IMR-90 (cell line): ENCODE measurements around the gene MEGF9. TPM values are rescaled to one million over a fixed set of nuclear protein-coding genes. Genes with fewer than 3 reads are reported as not detected.

Experiments
- ATAC-seq: fragments of 200-7000 bp; cut with Tn5 transposase; 2 replicates; pipeline ENCODE4 v1.9.1; 2020; ENCODE audit warnings: low read depth, mild to moderate bottlenecking, moderate library complexity
- BruUV-seq: library from RNA; stranded (reverse); fragments of 400-500 nt; replicated peaks from 2 replicates; lab custom pipeline; 2021; lab: Mats Ljungman, UMichigan
- CTCF ChIA-PET: fragments of 300-600 bp; formaldehyde crosslinking; extraction: SDS; loops from one replicate; lab custom pipeline; 2021; ENCODE audit warnings: antibody characterized with exemption; lab: Yijun Ruan, JAX
- POLR2A ChIA-PET: fragments of 300-600 bp; sonication (Branson Sonifier 250); formaldehyde crosslinking; loops from one replicate; lab custom pipeline; 2022; ENCODE audit warnings: antibody characterized with exemption; ENCODE audit not compliant: unreplicated experiment; lab: Charles Lee
- DNase-seq: peaks from one replicate; pipeline ENCODE4 v3.0.0; 2013
- H2AFZ ChIP-seq: replicated peaks from 2 replicates; pipeline ENCODE3; 2013; ENCODE audit warnings: low read length, mild to moderate bottlenecking; ENCODE audit not compliant: poor library complexity
- H2AK5ac ChIP-seq: 2 replicates; pipeline ENCODE4 v1.6.1; 2013; ENCODE audit warnings: low read depth, low read length, inconsistent platforms
- H2AK9ac ChIP-seq: replicated peaks from 2 replicates; pipeline ENCODE3; 2013; ENCODE audit warnings: mild to moderate bottlenecking, low read depth, low read length, moderate library complexity; ENCODE audit not compliant: poor library complexity
- H2BK120ac ChIP-seq: 2 replicates; pipeline ENCODE4 v1.6.1; 2013; ENCODE audit warnings: low read depth, low read length, inconsistent platforms
- H2BK15ac ChIP-seq: 3 replicates; pipeline ENCODE4 v1.6.1; 2013; ENCODE audit warnings: low read depth, low read length, inconsistent platforms
- H2BK20ac ChIP-seq: 2 replicates; pipeline ENCODE4 v1.6.1; 2013; ENCODE audit warnings: low read depth, mild to moderate bottlenecking, inconsistent platforms, low read length, moderate library complexity
- H2BK5ac ChIP-seq: 2 replicates; pipeline ENCODE4 v1.6.1; 2013; ENCODE audit warnings: mild to moderate bottlenecking, low read depth, low read length, inconsistent platforms; ENCODE audit not compliant: poor library complexity, severe bottlenecking
- H3K14ac ChIP-seq: replicated peaks from 2 replicates; pipeline ENCODE4 v1.6.1; 2013; ENCODE audit warnings: low read depth, low read length, inconsistent platforms
- H3K18ac ChIP-seq: 2 replicates; pipeline ENCODE4 v1.6.1; 2013; ENCODE audit warnings: low read depth, low read length, control low read depth
- H3K23ac ChIP-seq: 2 replicates; pipeline ENCODE4 v1.6.1; 2013; ENCODE audit warnings: low read depth, low read length, inconsistent platforms
- H3K27ac ChIP-seq: 2 replicates; pipeline ENCODE4 v1.5.1; 2013; ENCODE audit warnings: mild to moderate bottlenecking, control low read depth, low read length; ENCODE audit not compliant: insufficient read depth
- H3K27me3 ChIP-seq: 2 replicates; pipeline ENCODE4 v1.6.1; 2013; ENCODE audit warnings: low read length; ENCODE audit not compliant: control insufficient read depth, insufficient read depth
- H3K36me3 ChIP-seq: 2 replicates; pipeline ENCODE4 v1.6.1; 2013; ENCODE audit warnings: low read length, mixed read lengths; ENCODE audit not compliant: control insufficient read depth, insufficient read depth
- H3K4ac ChIP-seq: 2 replicates; pipeline ENCODE4 v1.6.1; 2013; ENCODE audit warnings: low read depth, low read length, inconsistent platforms
- H3K4me1 ChIP-seq: 2 replicates; pipeline ENCODE4 v1.6.1; 2013; ENCODE audit warnings: low read length, mixed read lengths; ENCODE audit not compliant: control insufficient read depth, insufficient read depth
- H3K4me2 ChIP-seq: 2 replicates; pipeline ENCODE4 v1.6.1; 2013; ENCODE audit warnings: low read depth, mild to moderate bottlenecking, control low read depth, low read length, moderate library complexity
- H3K4me3 ChIP-seq: 2 replicates; pipeline ENCODE4 v1.5.1; 2013; ENCODE audit warnings: low read depth, mild to moderate bottlenecking, control low read depth, low read length, moderate library complexity; ENCODE audit not compliant: insufficient read depth
- H3K56ac ChIP-seq: 2 replicates; pipeline ENCODE4 v1.6.1; 2013; ENCODE audit warnings: low read length, inconsistent platforms; ENCODE audit not compliant: insufficient read depth; ENCODE audit errors: extremely low read depth
- H3K79me1 ChIP-seq, 2 experiments: 2 replicates each; pipeline ENCODE4 v1.6.1; 2013; ENCODE audit warnings: low read length in 2 of 2, inconsistent platforms in 1 of 2, low read depth in 1 of 2
- H3K9ac ChIP-seq: 2 replicates; pipeline ENCODE4 v1.6.1; 2013; ENCODE audit warnings: low read depth, low read length, control low read depth
- H3K9me1 ChIP-seq: 2 replicates; pipeline ENCODE4 v1.6.1; 2013; ENCODE audit warnings: low read length, inconsistent platforms; ENCODE audit not compliant: insufficient read depth
- H3K9me3 ChIP-seq: 2 replicates; pipeline ENCODE4 v1.6.1; 2013; ENCODE audit warnings: low read length; ENCODE audit not compliant: control insufficient read depth, insufficient read depth
- H4K20me1 ChIP-seq: 2 replicates; pipeline ENCODE4 v1.6.1; 2013; ENCODE audit warnings: low read length, inconsistent platforms; ENCODE audit not compliant: insufficient read depth
- H4K5ac ChIP-seq: 2 replicates; pipeline ENCODE4 v1.6.1; 2013; ENCODE audit warnings: mild to moderate bottlenecking, low read depth, low read length, control low read depth
- H4K8ac ChIP-seq, 2 experiments: 2 replicates each; pipeline ENCODE4 v1.6.1; 2013; ENCODE audit warnings: low read depth in 2 of 2, low read length in 2 of 2, control low read depth in 1 of 2, inconsistent platforms in 1 of 2
- H4K91ac ChIP-seq: 2 replicates; pipeline ENCODE4 v1.6.1; 2013; ENCODE audit warnings: low read depth, low read length, inconsistent platforms; ENCODE audit not compliant: insufficient read depth
- BHLHE40 ChIP-seq: fragments of 150-350 bp; IDR thresholded peaks from 2 replicates; pipeline ENCODE4 v1.6.1; 2016; ENCODE audit warnings: mild to moderate bottlenecking, low read depth, low read length
- CEBPB ChIP-seq: IDR thresholded peaks from 2 replicates; pipeline ENCODE4 v1.6.1; 2012; ENCODE audit warnings: low read depth, low read length, improper control_type of control experiment
- CHD1 ChIP-seq: IDR thresholded peaks from 2 replicates; pipeline ENCODE4 v1.6.1; 2012; ENCODE audit warnings: low read depth, low read length, improper control_type of control experiment
- CTCF ChIP-seq: conservative IDR thresholded peaks from 2 replicates; pipeline ENCODE4 v1.5.1; 2012; ENCODE audit warnings: mild to moderate bottlenecking, low read depth, low read length, improper control_type of control experiment
- FOS ChIP-seq: fragments of 150-350 bp; IDR thresholded peaks from 2 replicates; pipeline ENCODE4 v1.6.1; 2016; ENCODE audit warnings: low read depth, low read length
- MAZ ChIP-seq: IDR thresholded peaks from 2 replicates; pipeline ENCODE4 v1.6.1; 2012; ENCODE audit warnings: low read depth, mild to moderate bottlenecking, low read length, improper control_type of control experiment, moderate library complexity, borderline replicate concordance
- MXI1 ChIP-seq: IDR thresholded peaks from 2 replicates; pipeline ENCODE4 v1.6.1; 2012; ENCODE audit warnings: low read depth, mild to moderate bottlenecking, low read length, moderate library complexity, borderline replicate concordance
- NFE2L2 ChIP-seq: fragments of 150-350 bp; IDR thresholded peaks from 2 replicates; pipeline ENCODE4 v1.6.1; 2016; ENCODE audit warnings: low read depth, mild to moderate bottlenecking, low read length
- POLR2A ChIP-seq: IDR thresholded peaks from 2 replicates; pipeline ENCODE4 v1.6.1; 2012; ENCODE audit warnings: mild to moderate bottlenecking, low read depth, low read length
- RAD21 ChIP-seq: IDR thresholded peaks from 2 replicates; pipeline ENCODE4 v1.6.1; 2012; ENCODE audit warnings: low read length, improper control_type of control experiment
- RCOR1 ChIP-seq: IDR thresholded peaks from 2 replicates; pipeline ENCODE4 v1.6.1; 2012; ENCODE audit warnings: mild to moderate bottlenecking, low read length, improper control_type of control experiment; ENCODE audit not compliant: insufficient replicate concordance
- RFX5 ChIP-seq: IDR thresholded peaks from 2 replicates; pipeline ENCODE4 v1.8.0; 2012; ENCODE audit warnings: low read depth, mild to moderate bottlenecking, low read length, moderate library complexity
- SMC3 ChIP-seq: fragments of 150-350 bp; IDR thresholded peaks from 2 replicates; pipeline ENCODE4 v1.6.1; 2016; ENCODE audit warnings: low read depth, mild to moderate bottlenecking, antibody characterized with exemption, low read length, moderate library complexity
- USF2 ChIP-seq: fragments of 150-350 bp; IDR thresholded peaks from 2 replicates; pipeline ENCODE4 v1.6.1; 2017; ENCODE audit warnings: mild to moderate bottlenecking, antibody characterized with exemption, low read length, low read depth
- WGBS, 2 experiments: methylation state at CpG; one replicate each; pipeline versions ENCODE4 v1.1.5 to v1.1.7; 2013; ENCODE audit warnings: missing lambda C conversion rate in 2 of 2; ENCODE audit not compliant: insufficient read length in 1 of 2; ENCODE audit errors: extremely low coverage in 2 of 2; 5-methylcytosine and 5-hydroxymethylcytosine counted together
- dilution Hi-C: fragments of 300-500 bp; cut with HindIII; formaldehyde crosslinking; loops from one replicate; pipeline ENCODE4 v1.14.3; 2018; ENCODE audit warnings: low sequenced_read_pairs; ENCODE audit not compliant: unreplicated experiment
- in situ Hi-C: fragments of 300-500 bp; cut with MboI; formaldehyde crosslinking; loops from 3 replicates; pipeline ENCODE4 v1.14.3; 2019; ENCODE audit warnings: low sequenced_read_pairs, inconsistent platforms, mixed read lengths
- intact Hi-C: fragments of 100-400 bp; cut with micrococcal nuclease; formaldehyde crosslinking; loops from 2 replicates; pipeline ENCODE4 v1.10.0; 2022
- polyA plus RNA-seq, 3 experiments: library from polyadenylated mRNA; depleted of rRNA; stranded (reverse); fragments of >200 nt; gene quantifications; 2 replicates each; pipeline ENCODE4 v1.2.3, GENCODE V29; 2012; ENCODE audit warnings: low replicate concordance in 1 of 3
- total RNA-seq: library from RNA; depleted of rRNA; stranded (reverse); fragments of >200 nt; gene quantifications from 2 replicates; pipeline ENCODE4 v1.2.3, GENCODE V29; 2012
- TF ChIP-seq, protein P1 (sequence below): fragments of 150-350 bp; IDR thresholded peaks from 2 replicates; pipeline ENCODE4 v1.6.1; 2016; ENCODE audit warnings: low read depth, mild to moderate bottlenecking, low read length, moderate library complexity, borderline replicate concordance

The MEGF9 gene
- total and polyA plus RNA-seq, 2 of the 4 experiments (the other 2 are of a cell fraction), result 3.4 TPM

DNA sequence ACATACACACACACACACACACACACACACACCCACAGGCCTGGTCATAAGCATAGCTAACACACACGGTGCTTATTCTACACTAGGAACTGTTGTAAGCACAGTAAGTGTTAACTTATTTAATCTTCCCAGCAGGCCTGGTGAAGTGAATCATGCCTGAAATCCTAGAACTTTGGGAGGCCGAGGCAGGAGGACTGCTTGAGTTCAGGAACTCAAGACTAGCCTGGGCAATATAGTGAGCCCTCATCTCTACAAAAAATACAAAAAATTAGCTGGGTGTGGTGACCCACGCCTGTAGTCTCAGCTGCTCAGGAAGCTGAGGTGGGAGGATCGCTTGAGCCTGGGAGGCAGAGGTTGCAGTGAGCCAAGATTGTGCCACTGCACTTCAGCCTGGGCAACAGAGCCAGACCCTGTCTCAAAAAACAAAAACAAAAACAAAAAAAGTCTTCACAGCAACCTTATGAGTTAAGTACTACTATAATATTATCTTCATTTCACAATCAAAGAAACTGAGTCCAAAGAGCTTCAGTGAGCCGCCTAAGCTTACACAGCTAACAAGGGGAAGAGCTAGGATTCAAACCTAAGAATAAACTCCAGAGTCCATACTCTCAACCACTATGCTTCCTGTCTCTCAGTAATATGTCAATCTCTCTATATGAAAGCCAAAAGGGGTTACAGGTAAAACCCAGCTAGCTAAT, 2.3 kb downstream of the MEGF9 start:
- Histone ChIP-seq H4K8ac (no peak overlapping the region), H3K27me3 (no peaks in the 10 kb centered on the region), H3K4me3 (peak overlapping the region; percentile 75), H3K36me3 (no peaks in the 10 kb centered on the region), H3K9me1 (peaks cover 3% of the 10 kb centered on the region; the same call in 1 of the 2 replicates), H3K4ac (0 out of 2 replicates have a peak overlapping the region, but pooled peaks have one; percentile 15), H2BK20ac (no peak overlapping the region), H3K56ac (no peak overlapping the region), H2BK5ac (no peak overlapping the region), H3K9ac (no peak overlapping the region), H4K91ac (no peak overlapping the region), H3K18ac (no peak overlapping the region), H2BK15ac (no peak overlapping the region), H2BK120ac (no peak overlapping the region), H2AFZ (no peak overlapping the region), H3K27ac (no peak overlapping the region), H4K20me1 (no peaks in the 10 kb centered on the region), H4K5ac (no peak overlapping the region), H3K79me1 (peaks cover 14 to 59% of the 10 kb centered on the region in 2 experiments; a peak in 3 of 4 replicates), H3K4me2 (peak overlapping the region; percentile 74), H2AK9ac (no peak overlapping the region), H2AK5ac (peak overlapping the region; percentile 60; the same call in 1 of the 2 replicates), H3K14ac (no peak overlapping the region), H3K4me1 (peaks cover 13% of the 10 kb centered on the region), H3K23ac (peak overlapping the region; percentile 31; the same call in 1 of the 2 replicates), H3K9me3 (no peaks in the 10 kb centered on the region)
- in situ Hi-C loops, result no loop called here
- POLR2A ChIA-PET, result no interaction called here
- no peak for ATAC-seq
- dilution Hi-C loops, result no loop called here
- no peak for DNase-seq
- no TSS peak for BruUV-seq
- CTCF ChIA-PET, result interaction anchor here (0.6 to 1.0 kb wide), 4 partner anchors 9 to 1113 kb away, joined by 3 to 6 read pairs (median 4); no protein-coding TSS in a partner anchor
- WGBS, 2 experiments, result 80% methylated on average over 1 of the region's 5 CpGs; no CpG with 5 or more reads in 1 of the 2 experiments
- intact Hi-C loops, result loop anchor here (2.0 kb wide), 1 partner anchor 91 kb away; no protein-coding TSS in a partner anchor
- TF ChIP-seq CHD1 (no peak), RAD21 (no peak), FOS (no peak), USF2 (no peak), POLR2A (no peak), BHLHE40 (no peak), CEBPB (no peak), RFX5 (no peak), RCOR1 (no peak), NFE2L2 (no peak), MAZ (no peak), MXI1 (no peak), CTCF (no peak), SMC3 (no peak)
- TF ChIP-seq, protein P1, sequence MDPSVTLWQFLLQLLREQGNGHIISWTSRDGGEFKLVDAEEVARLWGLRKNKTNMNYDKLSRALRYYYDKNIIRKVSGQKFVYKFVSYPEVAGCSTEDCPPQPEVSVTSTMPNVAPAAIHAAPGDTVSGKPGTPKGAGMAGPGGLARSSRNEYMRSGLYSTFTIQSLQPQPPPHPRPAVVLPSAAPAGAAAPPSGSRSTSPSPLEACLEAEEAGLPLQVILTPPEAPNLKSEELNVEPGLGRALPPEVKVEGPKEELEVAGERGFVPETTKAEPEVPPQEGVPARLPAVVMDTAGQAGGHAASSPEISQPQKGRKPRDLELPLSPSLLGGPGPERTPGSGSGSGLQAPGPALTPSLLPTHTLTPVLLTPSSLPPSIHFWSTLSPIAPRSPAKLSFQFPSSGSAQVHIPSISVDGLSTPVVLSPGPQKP, result no peak
